SK-N-SH (cell line): Measurements from ENCODE around the gene MYL6B. TPM values are rescaled to one million over a fixed set of nuclear protein-coding genes. Genes with fewer than 3 reads are reported as not detected.

ENCODE experiments used
- CTCF ChIA-PET: fragments of 300-600, 350-600 bp; formaldehyde crosslinking; extraction: SDS; loops from one replicate; lab custom pipeline; 2021; lab: Yijun Ruan, JAX
- POLR2A ChIA-PET: fragments of 350-600 bp; sonication (Branson Sonifier 250); formaldehyde crosslinking; extraction: SDS; loops from one replicate; lab custom pipeline; 2020; ENCODE audit warnings: antibody characterized with exemption, inconsistent platforms; lab: Yijun Ruan, JAX
- DNase-seq: peaks from one replicate; pipeline ENCODE4 v3.0.0; 2012
- H2AFZ ChIP-seq: fragments of 200-600 bp; sonication (generic); 2 replicates; pipeline ENCODE4 v1.8.1; 2016; ENCODE audit warnings: antibody characterized with exemption, mild to moderate bottlenecking, low read depth
- H3F3A ChIP-seq: fragments of 200-600 bp; sonication (generic); replicated peaks from 2 replicates; pipeline ENCODE3; 2016; ENCODE audit warnings: antibody characterized with exemption, mild to moderate bottlenecking; ENCODE audit not compliant: insufficient read depth
- H3K27ac ChIP-seq, 2 experiments: fragments of 200-500 bp in 1 of 2; fragments of 200-600 bp in 1 of 2; sonication (Bioruptor generic) in 1 of 2; sonication (generic), shearing (Covaris generic) in 1 of 2; 2 replicates each; pipeline versions ENCODE4 v1.5.1 to v1.6.1; 2014 to 2016; ENCODE audit warnings: low read depth in 2 of 2, inconsistent platforms in 1 of 2, low read length in 1 of 2, mild to moderate bottlenecking in 1 of 2, mixed read lengths in 1 of 2
- H3K27me3 ChIP-seq: fragments of 200-600 bp; sonication (generic), shearing (Covaris generic); 2 replicates; pipeline ENCODE4 v1.6.1; 2016; ENCODE audit warnings: mixed run types; ENCODE audit not compliant: insufficient read depth
- H3K36me3 ChIP-seq, 2 experiments: fragments of 200-500 bp in 1 of 2; fragments of 200-600 bp in 1 of 2; sonication (Bioruptor generic) in 1 of 2; sonication (generic) in 1 of 2; replicated peaks in 1 of 2; 2 replicates each; pipeline versions ENCODE3 to v1.5.1; 2014 to 2016; ENCODE audit warnings: low read length in 1 of 2, mild to moderate bottlenecking in 1 of 2; ENCODE audit not compliant: insufficient read depth in 2 of 2, control insufficient read depth in 1 of 2
- H3K4me1 ChIP-seq, 2 experiments: fragments of 200-500 bp in 1 of 2; fragments of 200-600 bp in 1 of 2; sonication (Bioruptor generic) in 1 of 2; sonication (generic), shearing (Covaris generic) in 1 of 2; 2 replicates each; pipeline versions ENCODE4 v1.5.1 to v1.6.1; 2014 to 2016; ENCODE audit warnings: low read depth in 1 of 2, low read length in 1 of 2, mixed run types in 1 of 2; ENCODE audit not compliant: insufficient read depth in 2 of 2, control insufficient read depth in 1 of 2
- H3K4me2 ChIP-seq: fragments of 200-600 bp; sonication (generic), shearing (Covaris generic); 2 replicates; pipeline ENCODE4 v1.6.1; 2017; ENCODE audit warnings: mixed run types
- H3K4me3 ChIP-seq, 2 experiments: fragments of 200-500 bp in 1 of 2; fragments of 200-600 bp in 1 of 2; sonication (Bioruptor generic) in 1 of 2; sonication (generic), shearing (Covaris generic) in 1 of 2; 2 replicates each; pipeline versions ENCODE4 v1.5.1 to v1.8.1; 2014 to 2016; ENCODE audit warnings: low read depth in 2 of 2, inconsistent platforms in 1 of 2, low read length in 1 of 2, mild to moderate bottlenecking in 1 of 2, mixed read lengths in 1 of 2, moderate library complexity in 1 of 2
- H3K79me2 ChIP-seq: fragments of 200-600 bp; sonication (generic); 2 replicates; pipeline ENCODE4 v1.8.1; 2017; ENCODE audit warnings: mild to moderate bottlenecking; ENCODE audit not compliant: insufficient read depth
- H3K9ac ChIP-seq: fragments of 200-600 bp; sonication (generic); 2 replicates; pipeline ENCODE4 v1.6.1; 2017; ENCODE audit warnings: mixed run types
- H3K9me2 ChIP-seq: fragments of 200-600 bp; sonication (generic); 2 replicates; pipeline ENCODE4 v1.6.1; 2017; ENCODE audit warnings: mixed run types
- H3K9me3 ChIP-seq: fragments of 200-600 bp; sonication (generic); 2 replicates; pipeline ENCODE4 v1.6.1; 2017; ENCODE audit warnings: mixed run types, mild to moderate bottlenecking, moderate library complexity
- H4K20me1 ChIP-seq: fragments of 200-600 bp; sonication (generic); 2 replicates; pipeline ENCODE4 v1.6.1; 2017; ENCODE audit warnings: mild to moderate bottlenecking, mixed run types; ENCODE audit not compliant: insufficient read depth
- ELF1 ChIP-seq: IDR thresholded peaks from 2 replicates; pipeline ENCODE4 v1.4.0; 2012
- FOSL2 ChIP-seq: IDR thresholded peaks from 2 replicates; pipeline ENCODE4 v1.4.0; 2012; ENCODE audit warnings: low read depth, mild to moderate bottlenecking, moderate library complexity, borderline replicate concordance
- JUND ChIP-seq: IDR thresholded peaks from 2 replicates; pipeline ENCODE4 v1.4.0; 2012
- RAD21 ChIP-seq: IDR thresholded peaks from 2 replicates; pipeline ENCODE4 v1.6.1; 2012; ENCODE audit warnings: mild to moderate bottlenecking, low read length
- REST ChIP-seq: IDR thresholded peaks from 2 replicates; pipeline ENCODE4 v1.6.1; 2012; ENCODE audit warnings: mild to moderate bottlenecking, low read depth, low read length, moderate library complexity
- SMC3 ChIP-seq: IDR thresholded peaks from 2 replicates; pipeline ENCODE4 v1.6.1; 2012; ENCODE audit warnings: low read depth, low read length, improper control_type of control experiment
- WGBS: methylation state at CpG from one replicate; pipeline ENCODE4 v1.1.6; 2017; ENCODE audit warnings: low lambda C conversion rate; 5-methylcytosine and 5-hydroxymethylcytosine counted together
- polyA plus RNA-seq, 3 experiments: library from polyadenylated mRNA; depleted of rRNA; stranded (reverse); fragments of >200 nt; gene quantifications; 2 replicates each; pipeline ENCODE4 v1.2.3, GENCODE V29; 2012
- TF ChIP-seq, protein P1 (sequence below): IDR thresholded peaks from 2 replicates; pipeline ENCODE4 v1.4.0; 2012; ENCODE audit warnings: low read depth, borderline replicate concordance
- TF ChIP-seq, protein P2 (sequence below): fragments of 200-600 bp; sonication (generic); IDR thresholded peaks from 2 replicates; pipeline ENCODE4 v1.6.1; 2017; ENCODE audit warnings: antibody characterized with exemption, mild to moderate bottlenecking, moderate library complexity

MYL6B gene
- polyA plus RNA-seq, 1 of the 3 experiments (the other 2 are of a cell fraction) = 234 TPM

GRCh38 chr12:56206452-56207166, 54.2 kb downstream of the MYL6B start:
- peaks cover 54 to 58% of the 10 kb centered on the region in 2 experiments for H3K36me3 ChIP-seq
- DNase-seq = peak; percentile 67
- TF ChIP-seq ELF1 (no peak), REST (no peak), RAD21 (peak; percentile 61), FOSL2 (peak; percentile 37; the same call in 1 of the 2 replicates), JUND (0 out of 2 replicates have a peak, but pooled peaks have one; percentile 7), SMC3 (peak; percentile 53)
- TF ChIP-seq, protein P1, sequence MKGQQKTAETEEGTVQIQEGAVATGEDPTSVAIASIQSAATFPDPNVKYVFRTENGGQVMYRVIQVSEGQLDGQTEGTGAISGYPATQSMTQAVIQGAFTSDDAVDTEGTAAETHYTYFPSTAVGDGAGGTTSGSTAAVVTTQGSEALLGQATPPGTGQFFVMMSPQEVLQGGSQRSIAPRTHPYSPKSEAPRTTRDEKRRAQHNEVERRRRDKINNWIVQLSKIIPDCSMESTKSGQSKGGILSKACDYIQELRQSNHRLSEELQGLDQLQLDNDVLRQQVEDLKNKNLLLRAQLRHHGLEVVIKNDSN = no peak
- TF ChIP-seq, protein P2, sequence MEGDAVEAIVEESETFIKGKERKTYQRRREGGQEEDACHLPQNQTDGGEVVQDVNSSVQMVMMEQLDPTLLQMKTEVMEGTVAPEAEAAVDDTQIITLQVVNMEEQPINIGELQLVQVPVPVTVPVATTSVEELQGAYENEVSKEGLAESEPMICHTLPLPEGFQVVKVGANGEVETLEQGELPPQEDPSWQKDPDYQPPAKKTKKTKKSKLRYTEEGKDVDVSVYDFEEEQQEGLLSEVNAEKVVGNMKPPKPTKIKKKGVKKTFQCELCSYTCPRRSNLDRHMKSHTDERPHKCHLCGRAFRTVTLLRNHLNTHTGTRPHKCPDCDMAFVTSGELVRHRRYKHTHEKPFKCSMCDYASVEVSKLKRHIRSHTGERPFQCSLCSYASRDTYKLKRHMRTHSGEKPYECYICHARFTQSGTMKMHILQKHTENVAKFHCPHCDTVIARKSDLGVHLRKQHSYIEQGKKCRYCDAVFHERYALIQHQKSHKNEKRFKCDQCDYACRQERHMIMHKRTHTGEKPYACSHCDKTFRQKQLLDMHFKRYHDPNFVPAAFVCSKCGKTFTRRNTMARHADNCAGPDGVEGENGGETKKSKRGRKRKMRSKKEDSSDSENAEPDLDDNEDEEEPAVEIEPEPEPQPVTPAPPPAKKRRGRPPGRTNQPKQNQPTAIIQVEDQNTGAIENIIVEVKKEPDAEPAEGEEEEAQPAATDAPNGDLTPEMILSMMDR = peak; percentile 66
- peak overlapping the region in 1 of 2 experiments; percentile 29; a peak in 1 of 4 replicates for H3K27ac ChIP-seq
- no peak overlapping the region for H3K9ac ChIP-seq
- H3F3A ChIP-seq = peaks cover 46% of the 10 kb centered on the region
- H3K79me2 ChIP-seq = no peaks in the 10 kb centered on the region; the same call in 1 of the 2 replicates
- no peaks in the 10 kb centered on the region for H3K27me3 ChIP-seq
- no peak overlapping the region for H3K4me2 ChIP-seq
- H2AFZ ChIP-seq = no peak overlapping the region
- ChIA-PET CTCF (interaction anchor here (0.5 to 7.3 kb wide), 25 partner anchors 8 to 523 kb away, joined by 3 to 123 read pairs (median 3); partner anchors contain the start of genes ANKRD52, COQ10A, MYL6B and RNF41), POLR2A (interaction anchor here (0.6 to 3.8 kb wide), 3 partner anchors 15 to 140 kb away, joined by 3 to 23 read pairs (median 8); partner anchors contain the start of gene RNF41)
- H4K20me1 ChIP-seq = no peaks in the 10 kb centered on the region; the same call in 1 of the 2 replicates
- no peaks in the 10 kb centered on the region; a peak in 1 of 4 replicates for H3K4me1 ChIP-seq
- no peaks in the 10 kb centered on the region for H3K9me2 ChIP-seq
- whole genome bisulfite sequencing = 73% methylated on average over 13 of the region's 14 CpGs
- no peak overlapping the region for H3K4me3 ChIP-seq
- no peaks in the 10 kb centered on the region for H3K9me3 ChIP-seq

Other genes starting within 250 kb of the MYL6B start
- 36.0 and 36.3 TPM in 2 replicates for gene PYM1, start 224.7 kb upstream of the MYL6B start, polyA plus RNA-seq (2012; rRNA removed)
- gene DGKA, start 221.4 kb upstream of the MYL6B start, polyA plus RNA-seq (2012; rRNA removed) = 74.6 and 75.9 TPM in 2 replicates
- 1.8 and 2.7 TPM in 2 replicates for gene PMEL, start 186.5 kb upstream of the MYL6B start, polyA plus RNA-seq (2012; rRNA removed)
- gene CDK2, start 185.8 kb upstream of the MYL6B start, polyA plus RNA-seq (2012; rRNA removed) = 34.7 and 43.3 TPM in 2 replicates
- 54.0 and 79.4 TPM in 2 replicates for gene RAB5B, start 178.5 kb upstream of the MYL6B start, polyA plus RNA-seq (2012; rRNA removed)
- 23.2 and 25.7 TPM in 2 replicates for gene SUOX, start 155.3 kb upstream of the MYL6B start, polyA plus RNA-seq (2012; rRNA removed)
- gene IKZF4, start 131.5 kb upstream of the MYL6B start, polyA plus RNA-seq (2012; rRNA removed) = 2.0 and 3.9 TPM in 2 replicates
- gene RPS26, start 110.7 kb upstream of the MYL6B start, polyA plus RNA-seq (2012; rRNA removed) = 1,500 and 1,782 TPM in 2 replicates
- gene ERBB3, start 72.4 kb upstream of the MYL6B start, polyA plus RNA-seq (2012; rRNA removed) = 1.4 and 1.5 TPM in 2 replicates
- gene PA2G4, start 48.0 kb upstream of the MYL6B start, polyA plus RNA-seq (2012; rRNA removed) = 207 and 213 TPM in 2 replicates
- 11,334 and 12,464 TPM in 2 replicates for gene RPL41, start 36.0 kb upstream of the MYL6B start, polyA plus RNA-seq (2012; rRNA removed)
- 1.9 and 2.0 TPM in 2 replicates for gene ZC3H10, start 34.3 kb upstream of the MYL6B start, polyA plus RNA-seq (2012; rRNA removed)
- 132 and 143 TPM in 2 replicates for gene ESYT1, start 24.3 kb upstream of the MYL6B start, polyA plus RNA-seq (2012; rRNA removed)
- 4,697 and 4,711 TPM in 2 replicates for gene MYL6, start 5.8 kb downstream of the MYL6B start, polyA plus RNA-seq (2012; rRNA removed)
- 64.3 and 73.0 TPM in 2 replicates for gene SMARCC2, start 36.9 kb downstream of the MYL6B start, polyA plus RNA-seq (2012; rRNA removed)
- 127 and 147 TPM in 2 replicates for gene RNF41, start 69.3 kb downstream of the MYL6B start, polyA plus RNA-seq (2012; rRNA removed)
- 49.3 and 52.3 TPM in 2 replicates for gene NABP2, start 71.8 kb downstream of the MYL6B start, polyA plus RNA-seq (2012; rRNA removed)
- 0.12 TPM in 1 of 2 replicates, not detected in the other for gene SLC39A5, start 77.5 kb downstream of the MYL6B start, polyA plus RNA-seq (2012; rRNA removed)
- 22.5 and 23.4 TPM in 2 replicates for gene ANKRD52, start 105.8 kb downstream of the MYL6B start, polyA plus RNA-seq (2012; rRNA removed)
- gene COQ10A, start 114.4 kb downstream of the MYL6B start, polyA plus RNA-seq (2012; rRNA removed) = 42.2 and 56.2 TPM in 2 replicates
- gene CS, start 147.7 kb downstream of the MYL6B start, polyA plus RNA-seq (2012; rRNA removed) = 121 and 149 TPM in 2 replicates
- gene CNPY2, start 163.4 kb downstream of the MYL6B start, polyA plus RNA-seq (2012; rRNA removed) = 191 and 196 TPM in 2 replicates
- gene PAN2, start 181.4 kb downstream of the MYL6B start, polyA plus RNA-seq (2012; rRNA removed) = 37.1 and 66.9 TPM in 2 replicates
- gene IL23A, start 186.3 kb downstream of the MYL6B start, polyA plus RNA-seq (2012; rRNA removed) = 0.29 and 0.46 TPM in 2 replicates
- 58.1 and 91.4 TPM in 2 replicates for gene STAT2, start 207.5 kb downstream of the MYL6B start, polyA plus RNA-seq (2012; rRNA removed)
- gene APOF, start 210.3 kb downstream of the MYL6B start, polyA plus RNA-seq (2012; rRNA removed) = not detected in 2 replicates